Loucy (cell line): ENCODE data around the gene CAMK2D.

Experiments used
- CTCF ChIP-seq: fragments of 200-600 bp; sonication (generic); conservative IDR thresholded peaks from 2 replicates; pipeline ENCODE4 v1.5.1; 2014; ENCODE audit warnings: mild to moderate bottlenecking, antibody characterized with exemption, low read length
- EZH2phosphoT487 ChIP-seq: fragments of 200-600 bp; IDR thresholded peaks from 2 replicates; pipeline ENCODE4 v1.6.1; 2018; ENCODE audit warnings: antibody characterized with exemption, mild to moderate bottlenecking, moderate library complexity, borderline replicate concordance

GRCh38 chr4:113764720-113765264 lies 3.3 kb upstream of the CAMK2D start:
- TF ChIP-seq CTCF (no peak), EZH2phosphoT487 (no peak)
